Small intestine (tissue), 7 donors: Measurements from ENCODE around the gene PAX1. TPM values are rescaled to one million over a fixed set of nuclear protein-coding genes. Genes with fewer than 3 reads are reported as not detected.

Experiments used
- DNase-seq, 2 donors: peaks; one replicate each; pipeline versions ENCODE4 v3.0.0 to v3.0.0-alpha.2; 2013
- FAIRE-seq: peaks from 2 replicates; lab custom pipeline; 2012; peaks lifted over from hg19 to GRCh38; lab: Jason Lieb, UNC
- H3K27ac ChIP-seq, 3 donors: one replicate each; pipeline ENCODE4 v1.5.1; 2013; ENCODE audit warnings: low read length in 2 of 3, mild to moderate bottlenecking in 2 of 3, control low read depth in 1 of 3, inconsistent platforms in 1 of 3, low read depth in 1 of 3, moderate library complexity in 1 of 3
- H3K27me3 ChIP-seq, 3 donors: one replicate each; pipeline ENCODE4 v1.6.1; 2013; ENCODE audit warnings: low read length in 3 of 3, inconsistent platforms in 1 of 3; ENCODE audit not compliant: control insufficient read depth in 3 of 3, insufficient read depth in 3 of 3
- H3K36me3 ChIP-seq, 3 donors: one replicate each; pipeline ENCODE4 v1.6.1; 2013; ENCODE audit warnings: low read length in 3 of 3, inconsistent platforms in 1 of 3, low read depth in 1 of 3, mild to moderate bottlenecking in 1 of 3, moderate library complexity in 1 of 3; ENCODE audit not compliant: control insufficient read depth in 3 of 3, insufficient read depth in 2 of 3
- H3K4me1 ChIP-seq, 3 donors: one replicate each; pipeline ENCODE4 v1.6.1; 2013; ENCODE audit warnings: low read length in 2 of 3, inconsistent platforms in 1 of 3, low read depth in 1 of 3, mild to moderate bottlenecking in 1 of 3, moderate library complexity in 1 of 3; ENCODE audit not compliant: control insufficient read depth in 3 of 3, insufficient read depth in 2 of 3
- H3K4me3 ChIP-seq, 3 donors: one replicate each; pipeline ENCODE4 v1.5.1; 2013; ENCODE audit warnings: low read length in 3 of 3, control low read depth in 1 of 3, inconsistent platforms in 1 of 3, low read depth in 1 of 3, mild to moderate bottlenecking in 1 of 3, moderate library complexity in 1 of 3
- H3K9me3 ChIP-seq, 2 donors: one replicate each; pipeline ENCODE4 v1.6.1; 2013; ENCODE audit warnings: low read depth in 1 of 2, low read length in 1 of 2; ENCODE audit not compliant: control insufficient read depth in 2 of 2, insufficient read depth in 1 of 2
- WGBS, 3 donors: extraction: QIAGEN DNeasy Blood & Tissue Kit; methylation state at CpG; one replicate each; pipeline ENCODE4 v1.1.7; 2013; 5-methylcytosine and 5-hydroxymethylcytosine counted together
- polyA plus RNA-seq, 4 donors: library from polyadenylated mRNA; stranded (reverse) in 3 of 4; unstranded in 1 of 4; fragments of 200-250 nt in 3 of 4; fragments of 120-200 nt in 1 of 4; gene quantifications; one replicate each; pipeline versions ENCODE4 v1.2.1 to v1.2.3, GENCODE V29; 2013
- donor health status: healthy with polysubstance abuse.
- donor health status: control.
- donor health status: control.
- donor health status: Bipolar disorder and iron deficiency.
- donor health status: healthy.

PAX1 gene
- polyA plus RNA-seq, 4 donors: 0.03 TPM; not detected in 3

- H3K4me3 ChIP-seq: no peak overlapping the region
- DNase-seq (no peak), FAIRE-seq (no peak)
- no peak overlapping the region for H3K27ac ChIP-seq
- H3K4me1 ChIP-seq: no peaks in the 10 kb centered on the region
- no peaks in the 10 kb centered on the region for H3K27me3 ChIP-seq
- peaks cover 0 to 6% of the 10 kb centered on the region in 2 donors for H3K9me3 ChIP-seq
- H3K36me3 ChIP-seq: no peaks in the 10 kb centered on the region
These were observed 35.8 kb downstream of the PAX1 start for GRCh38 chr20:21741266-21741665.

DNA sequence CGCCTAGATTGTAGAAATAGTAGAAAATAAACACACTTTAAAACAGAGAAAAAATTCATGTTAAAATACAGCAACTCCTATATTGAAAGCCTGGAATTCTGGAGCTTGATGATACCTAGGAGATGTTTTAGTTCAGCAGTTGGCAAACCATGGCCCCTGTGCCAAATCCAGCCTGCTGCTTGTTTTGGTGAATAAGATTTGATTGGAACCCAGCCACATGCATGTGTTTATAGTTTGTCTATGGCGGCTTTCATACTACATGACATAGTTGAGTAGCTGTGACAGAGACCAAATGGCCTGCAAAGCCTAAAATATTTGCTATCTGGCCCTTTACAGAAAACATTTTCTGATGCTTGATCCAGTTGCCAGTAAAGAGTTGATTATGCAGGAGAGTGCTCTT is 57.2 kb downstream of the PAX1 start:
- peaks cover 0 to 3% (median 0%) of the 10 kb centered on the region in 3 donors for H3K27me3 ChIP-seq
- no peak overlapping the region for H3K4me3 ChIP-seq
- no peaks in the 10 kb centered on the region for H3K9me3 ChIP-seq
- FAIRE-seq (no peak), DNase-seq (no peak)
- H3K36me3 ChIP-seq: no peaks in the 10 kb centered on the region
- H3K4me1 ChIP-seq: no peaks in the 10 kb centered on the region
- WGBS, 3 donors: 70 to 83% (median 71%) methylated on average over 2 of the region's 2 CpGs
- no peak overlapping the region for H3K27ac ChIP-seq

GRCh38 chr20:21767200-21767738 is 61.8 kb downstream of the PAX1 start:
- DNase-seq: no peak
- peaks cover 0 to 6% (median 2%) of the 10 kb centered on the region in 3 donors for H3K27me3 ChIP-seq

DNA sequence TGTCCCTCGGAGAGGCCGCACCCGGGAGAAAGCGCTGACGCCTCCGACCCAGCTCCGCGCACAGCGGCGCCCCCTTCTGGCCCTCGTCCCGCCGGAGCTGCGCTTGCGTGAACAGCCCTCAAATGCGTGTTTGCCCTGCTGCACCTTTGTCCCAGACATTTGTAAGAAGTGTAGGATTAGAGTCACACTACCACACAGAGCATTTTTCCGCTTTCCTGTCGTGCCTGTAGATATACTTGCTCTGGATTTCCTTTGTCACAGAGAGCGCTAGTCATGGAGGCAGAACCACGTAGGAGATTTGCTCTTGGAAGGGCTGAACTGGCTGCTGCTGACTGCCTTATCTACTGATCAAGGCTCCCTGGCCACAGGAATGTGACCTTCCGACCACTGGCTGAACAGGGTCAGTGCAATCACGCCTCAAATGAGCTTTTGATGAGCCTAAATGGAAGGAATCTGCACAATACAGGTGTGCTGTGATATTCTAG is 62.3 kb downstream of the PAX1 start:
- Histone ChIP-seq H3K9me3 (no peaks in the 10 kb centered on the region), H3K4me1 (no peaks in the 10 kb centered on the region), H3K36me3 (no peaks in the 10 kb centered on the region), H3K27ac (no peak overlapping the region), H3K4me3 (no peak overlapping the region), H3K27me3 (peaks cover 0 to 6% (median 2%) of the 10 kb centered on the region in 3 donors)
- peak in 1 of 2 donors; percentile 6 for DNase-seq
- no peak for FAIRE-seq
- WGBS, 3 donors: 5 to 7% (median 6%) methylated on average over 22 of the region's 22 CpGs

More at GRCh38 chr20:21767200-21767738, 61.8 kb downstream of the PAX1 start:
- Histone ChIP-seq H3K4me1 (no peaks in the 10 kb centered on the region), H3K36me3 (no peaks in the 10 kb centered on the region), H3K27ac (no peak overlapping the region), H3K9me3 (no peaks in the 10 kb centered on the region), H3K4me3 (no peak overlapping the region)
- 71 to 76% (median 71%) methylated on average over 10 of the region's 10 CpGs for WGBS, 3 donors
- FAIRE-seq: no peak

Other genes with a start within 250 kb of the PAX1 start
- 1 to 10 TPM in 2 of 4 donors, under 1 TPM in 2; 0.54 to 3.7 (median 0.88) TPM for gene NKX2-2, start 191.6 kb upstream of the PAX1 start, polyA plus RNA-seq